Measurements from ENCODE around the gene KLRF1.

The KLRF1 gene

DNA sequence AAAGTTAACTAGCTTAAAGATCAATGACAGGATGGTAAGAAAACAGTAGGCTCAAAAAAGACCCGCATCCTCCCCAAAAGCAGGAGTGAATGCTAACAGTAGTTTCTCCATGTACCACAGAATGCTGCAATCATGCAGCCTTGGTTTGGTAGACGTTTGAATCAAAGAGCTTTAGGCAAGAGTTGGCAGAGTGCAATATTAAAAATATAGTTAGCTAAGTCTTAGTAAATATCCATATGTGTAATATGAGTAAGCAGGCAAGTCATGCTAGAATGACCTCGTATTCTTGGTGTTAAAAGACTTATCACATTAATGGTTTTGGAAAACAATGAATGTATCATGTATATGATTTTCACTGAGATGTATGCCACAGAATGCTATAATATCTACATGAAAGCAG, 18.8 kb upstream of the KLRF1 start:
- H3K9ac ChIP-seq (ENCODE audit: low read depth, low read length, poor library complexity, severe bottlenecking): no peak overlapping the region
- no peaks in the 10 kb centered on the region for H3K36me3 ChIP-seq (ENCODE audit: insufficient read depth, low read length)
- no peaks in the 10 kb centered on the region for H4K20me1 ChIP-seq (ENCODE audit: insufficient read depth, low read length, poor library complexity, severe bottlenecking)
- no peak overlapping the region for H2AFZ ChIP-seq (ENCODE audit: low read length)
- H3K79me2 ChIP-seq (ENCODE audit: insufficient read depth, low read length): no peaks in the 10 kb centered on the region
- H3K4me3 ChIP-seq (ENCODE audit: low read length, poor library complexity, severe bottlenecking): no peak overlapping the region
- H3K4me2 ChIP-seq (ENCODE audit: low read depth, low read length, poor library complexity, severe bottlenecking): no peak overlapping the region
- H3F3A ChIP-seq (ENCODE audit: low read depth): no peaks in the 10 kb centered on the region
- peaks cover 11% of the 10 kb centered on the region for H3K4me1 ChIP-seq (ENCODE audit: insufficient read depth, low read length, poor library complexity, severe bottlenecking)
- TF ChIP-seq EZH2phosphoT487 (IDR thresholded peaks at IDR 0.05; ENCODE audit: borderline replicate concordance): no peak
- TF ChIP-seq, protein P1, sequence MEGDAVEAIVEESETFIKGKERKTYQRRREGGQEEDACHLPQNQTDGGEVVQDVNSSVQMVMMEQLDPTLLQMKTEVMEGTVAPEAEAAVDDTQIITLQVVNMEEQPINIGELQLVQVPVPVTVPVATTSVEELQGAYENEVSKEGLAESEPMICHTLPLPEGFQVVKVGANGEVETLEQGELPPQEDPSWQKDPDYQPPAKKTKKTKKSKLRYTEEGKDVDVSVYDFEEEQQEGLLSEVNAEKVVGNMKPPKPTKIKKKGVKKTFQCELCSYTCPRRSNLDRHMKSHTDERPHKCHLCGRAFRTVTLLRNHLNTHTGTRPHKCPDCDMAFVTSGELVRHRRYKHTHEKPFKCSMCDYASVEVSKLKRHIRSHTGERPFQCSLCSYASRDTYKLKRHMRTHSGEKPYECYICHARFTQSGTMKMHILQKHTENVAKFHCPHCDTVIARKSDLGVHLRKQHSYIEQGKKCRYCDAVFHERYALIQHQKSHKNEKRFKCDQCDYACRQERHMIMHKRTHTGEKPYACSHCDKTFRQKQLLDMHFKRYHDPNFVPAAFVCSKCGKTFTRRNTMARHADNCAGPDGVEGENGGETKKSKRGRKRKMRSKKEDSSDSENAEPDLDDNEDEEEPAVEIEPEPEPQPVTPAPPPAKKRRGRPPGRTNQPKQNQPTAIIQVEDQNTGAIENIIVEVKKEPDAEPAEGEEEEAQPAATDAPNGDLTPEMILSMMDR (conservative IDR thresholded peaks at IDR 0.05; ENCODE audit: low read length): no peak
- no peaks in the 10 kb centered on the region for H3K9me2 ChIP-seq (replicated peaks; ENCODE audit: low read depth, low read length)
- no peaks in the 10 kb centered on the region for H3K27me3 ChIP-seq (ENCODE audit: insufficient read depth, low read length, poor library complexity, severe bottlenecking)
- no peaks in the 10 kb centered on the region for H3K9me3 ChIP-seq (ENCODE audit: insufficient read depth, low read depth, low read length)

DNA sequence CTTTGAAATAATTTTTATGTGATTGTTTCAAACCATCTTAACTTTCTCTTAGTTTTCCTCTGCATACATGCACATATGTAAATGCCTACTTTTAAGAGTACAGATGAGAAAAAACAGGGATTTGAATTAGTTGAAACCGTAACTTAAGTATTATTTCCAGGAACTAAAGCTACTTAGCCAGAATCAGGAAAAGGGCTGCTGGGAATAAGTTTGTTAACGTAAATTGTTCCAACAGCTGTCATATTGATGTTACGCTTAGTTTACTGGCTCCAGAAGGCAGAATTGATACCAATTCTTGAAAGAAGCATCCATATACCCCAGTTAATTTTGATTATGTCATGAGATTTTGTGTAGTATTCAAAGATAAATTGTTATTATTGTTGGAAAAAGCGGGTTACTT, 17.9 kb upstream of the KLRF1 start:
- H3K36me3 ChIP-seq (ENCODE audit: insufficient read depth, low read length): no peaks in the 10 kb centered on the region
- peaks cover 11% of the 10 kb centered on the region for H3K4me1 ChIP-seq (ENCODE audit: insufficient read depth, low read length, poor library complexity, severe bottlenecking)
- H3K27me3 ChIP-seq (ENCODE audit: insufficient read depth, low read length, poor library complexity, severe bottlenecking): no peaks in the 10 kb centered on the region
- no peaks in the 10 kb centered on the region for H4K20me1 ChIP-seq (ENCODE audit: insufficient read depth, low read length, poor library complexity, severe bottlenecking)
- H2AFZ ChIP-seq (ENCODE audit: low read length): no peak overlapping the region
- H3K9me3 ChIP-seq (ENCODE audit: insufficient read depth, low read depth, low read length): no peaks in the 10 kb centered on the region
- H3K4me3 ChIP-seq (ENCODE audit: low read length, poor library complexity, severe bottlenecking): no peak overlapping the region
- H3K4me2 ChIP-seq (ENCODE audit: low read depth, low read length, poor library complexity, severe bottlenecking): no peak overlapping the region
- H3F3A ChIP-seq (ENCODE audit: low read depth): no peaks in the 10 kb centered on the region
- no peak overlapping the region for H3K9ac ChIP-seq (ENCODE audit: low read depth, low read length, poor library complexity, severe bottlenecking)
- H3K79me2 ChIP-seq (ENCODE audit: insufficient read depth, low read length): no peaks in the 10 kb centered on the region; the same call in 1 of the 2 replicates
- TF ChIP-seq, protein P1 (conservative IDR thresholded peaks at IDR 0.05; ENCODE audit: low read length): no peak
- no peak for TF ChIP-seq EZH2phosphoT487 (IDR thresholded peaks at IDR 0.05; ENCODE audit: borderline replicate concordance)
- H3K9me2 ChIP-seq (replicated peaks; ENCODE audit: low read depth, low read length): no peaks in the 10 kb centered on the region

DNA sequence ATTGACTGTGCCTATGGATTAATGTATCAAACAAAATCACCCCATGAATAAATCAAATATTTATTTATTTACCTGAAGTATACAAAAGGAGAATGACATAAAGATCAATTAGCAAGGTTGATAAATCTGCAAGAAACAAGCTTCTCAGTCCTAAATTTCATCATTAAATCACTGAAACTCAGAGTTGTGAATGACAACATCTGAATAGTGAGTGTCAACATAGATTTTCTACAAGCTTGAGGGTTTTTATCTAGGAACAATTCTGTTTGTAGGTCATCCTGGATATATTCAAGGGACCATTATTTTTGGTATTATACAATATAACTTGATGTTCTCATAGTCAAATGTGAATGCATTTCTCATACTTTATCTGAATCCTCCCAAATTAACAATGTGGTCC, 17.4 kb upstream of the KLRF1 start:
- H3K27me3 ChIP-seq (ENCODE audit: insufficient read depth, low read length, poor library complexity, severe bottlenecking): no peaks in the 10 kb centered on the region
- H3F3A ChIP-seq (ENCODE audit: low read depth): no peaks in the 10 kb centered on the region
- H2AFZ ChIP-seq (ENCODE audit: low read length): no peak overlapping the region
- no peaks in the 10 kb centered on the region; the same call in 1 of the 2 replicates for H3K79me2 ChIP-seq (ENCODE audit: insufficient read depth, low read length)
- H3K9me3 ChIP-seq (ENCODE audit: insufficient read depth, low read depth, low read length): no peaks in the 10 kb centered on the region
- no peaks in the 10 kb centered on the region for H4K20me1 ChIP-seq (ENCODE audit: insufficient read depth, low read length, poor library complexity, severe bottlenecking)
- H3K9me2 ChIP-seq (replicated peaks; ENCODE audit: low read depth, low read length): no peaks in the 10 kb centered on the region
- no peak overlapping the region for H3K9ac ChIP-seq (ENCODE audit: low read depth, low read length, poor library complexity, severe bottlenecking)
- H3K4me1 ChIP-seq (ENCODE audit: insufficient read depth, low read length, poor library complexity, severe bottlenecking): peaks cover 11% of the 10 kb centered on the region
- no peak overlapping the region for H3K4me3 ChIP-seq (ENCODE audit: low read length, poor library complexity, severe bottlenecking)
- TF ChIP-seq EZH2phosphoT487 (IDR thresholded peaks at IDR 0.05; ENCODE audit: borderline replicate concordance): no peak
- TF ChIP-seq, protein P1 (conservative IDR thresholded peaks at IDR 0.05; ENCODE audit: low read length): no peak
- H3K4me2 ChIP-seq (ENCODE audit: low read depth, low read length, poor library complexity, severe bottlenecking): no peak overlapping the region
- no peaks in the 10 kb centered on the region for H3K36me3 ChIP-seq (ENCODE audit: insufficient read depth, low read length)

All from Loucy (cell line).